ENCODE data around the gene PRELP.

The PRELP gene

DNA sequence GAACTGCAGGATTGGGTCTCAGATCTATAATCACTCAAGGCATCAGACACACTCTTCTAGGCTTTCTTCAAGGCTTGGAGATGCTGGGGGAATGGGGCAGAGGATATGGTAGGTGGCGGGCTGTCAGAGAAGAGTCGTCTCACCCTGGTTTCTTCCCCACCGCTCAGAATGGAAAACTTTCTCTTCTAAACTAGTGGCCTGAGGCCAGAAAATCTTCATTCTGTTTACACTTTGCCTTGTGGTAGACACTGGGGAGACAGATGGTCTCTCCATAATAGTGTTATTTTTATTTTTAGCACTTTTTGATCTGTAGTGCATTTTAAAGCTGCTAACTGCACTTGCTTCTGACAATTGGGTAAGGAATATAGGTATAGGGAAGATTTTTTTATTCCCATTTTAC lies 2.6 kb downstream of the PRELP start:
- no peak for DNase-seq (ENCODE audit: low read depth)

- no peak for DNase-seq (ENCODE audit: low read depth)
These were observed 3.4 kb downstream of the PRELP start for GRCh38 chr1:203478986-203479385.

- no peak for DNase-seq (ENCODE audit: low read depth)
These were observed 4.0 kb downstream of the PRELP start for GRCh38 chr1:203479646-203480045.

- no peak for DNase-seq (ENCODE audit: low read depth)
These were observed 4.5 kb downstream of the PRELP start for GRCh38 chr1:203480084-203480483.

DNA sequence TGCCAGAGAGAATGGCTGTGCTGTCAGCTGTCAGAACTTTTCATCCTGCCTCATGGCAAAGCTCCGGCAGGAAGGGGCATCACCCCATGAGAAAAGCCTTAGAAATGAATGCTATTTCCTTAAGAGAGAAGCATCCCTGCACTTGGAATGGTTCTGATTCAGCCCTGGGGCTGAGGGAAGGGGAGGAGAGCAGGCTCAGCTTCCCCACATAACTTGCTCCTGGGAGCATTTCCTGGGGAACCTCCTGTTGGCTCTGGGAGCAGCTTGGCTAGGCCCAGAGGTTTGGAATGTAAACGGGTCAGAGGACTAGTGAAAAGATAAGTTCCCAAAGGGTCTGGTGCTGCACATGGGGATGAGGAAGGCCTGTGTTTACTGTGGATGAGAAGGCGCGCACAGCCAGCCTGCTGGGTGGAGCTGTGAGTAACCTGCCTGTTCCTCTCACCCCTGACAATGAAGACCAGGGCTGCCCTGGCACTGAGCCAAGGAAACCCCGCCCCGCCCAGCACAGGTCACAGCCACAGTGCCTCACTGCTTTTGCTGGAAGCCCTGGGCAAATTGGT lies 5.0 kb downstream of the PRELP start:
- peak; percentile 31 for DNase-seq (ENCODE audit: low read depth)

- no peak for DNase-seq (ENCODE audit: low read depth)
These were observed 5.6 kb downstream of the PRELP start for GRCh38 chr1:203481196-203481595.

GRCh38 chr1:203486618-203487370 lies 11.2 kb downstream of the PRELP start:
- no peak for DNase-seq (ENCODE audit: low read depth)

DNA sequence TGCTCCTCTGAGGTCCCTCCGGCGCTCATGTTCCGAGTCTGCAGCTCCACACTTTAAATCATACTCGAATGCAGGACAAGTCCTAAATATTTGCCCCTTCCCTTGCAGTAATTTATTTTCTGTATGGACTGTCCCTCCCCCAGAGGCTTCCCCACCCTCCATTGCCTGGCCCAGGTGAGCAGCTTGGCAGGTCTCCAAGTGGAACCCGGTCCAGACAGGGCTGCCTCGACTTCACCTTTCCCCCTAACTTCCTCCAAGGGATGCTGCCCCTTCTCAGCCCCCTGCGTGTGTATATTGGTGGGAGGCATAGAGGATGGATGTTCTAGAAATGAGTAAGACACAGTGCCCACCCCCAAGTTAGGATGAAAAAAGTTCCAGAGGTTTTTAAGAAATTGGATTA lies 12.9 kb downstream of the PRELP start:
- no peak for DNase-seq (ENCODE audit: low read depth)

- no peak for DNase-seq (ENCODE audit: low read depth)
These were observed 15.0 kb downstream of the PRELP start for GRCh38 chr1:203490607-203491006.

GRCh38 chr1:203491664-203492063 lies 16.1 kb downstream of the PRELP start:
- no peak for DNase-seq (ENCODE audit: low read depth)

GRCh38 chr1:203492082-203492747 lies 16.6 kb downstream of the PRELP start:
- no peak for DNase-seq (ENCODE audit: low read depth)

GRCh38 chr1:203492748-203493130 lies 17.1 kb downstream of the PRELP start:
- DNase-seq (ENCODE audit: low read depth) = no peak

DNA sequence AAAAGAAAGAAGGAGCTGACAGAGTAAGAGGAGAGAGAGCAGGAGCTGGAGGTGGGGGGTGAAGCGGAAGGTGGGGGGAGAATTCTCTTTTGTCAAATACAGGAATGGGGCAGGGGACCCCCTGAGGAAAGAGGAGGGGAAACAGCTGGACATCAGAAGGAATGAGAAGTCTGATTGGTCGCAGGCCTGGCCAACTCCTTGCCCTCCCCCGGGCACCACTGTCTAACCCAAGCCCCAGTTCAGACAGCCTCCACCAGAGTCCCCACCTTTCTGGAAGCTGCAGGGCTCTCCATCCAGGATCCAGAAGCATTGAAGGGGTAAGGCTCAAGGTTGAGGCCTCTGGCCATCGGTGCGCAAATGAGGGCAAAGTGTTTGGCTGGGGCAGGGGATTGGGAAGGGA lies 18.3 kb downstream of the PRELP start, which contains the start of gene OPTC:
Gene OPTC (plus strand): TSS at position 253 of the 400 bp plus-strand sequence. CDS start 1,853 bp downstream, outside the sequence.
- DNase-seq (ENCODE audit: low read depth) = no peak

- no peak for DNase-seq (ENCODE audit: low read depth)
These were observed 20.2 kb downstream of the PRELP start for GRCh38 chr1:203495845-203496244.

GRCh38 chr1:203497269-203497777 lies 21.7 kb downstream of the PRELP start:
- no peak for DNase-seq (ENCODE audit: low read depth)

GRCh38 chr1:203499643-203500278 lies 24.2 kb downstream of the PRELP start:
- DNase-seq (ENCODE audit: low read depth) = no peak

- no peak for DNase-seq (ENCODE audit: low read depth)
These were observed 24.7 kb downstream of the PRELP start for GRCh38 chr1:203500279-203500678.

GRCh38 chr1:203503836-203504235 lies 28.2 kb downstream of the PRELP start:
- DNase-seq (ENCODE audit: low read depth) = no peak

GRCh38 chr1:203504400-203505250 lies 29.0 kb downstream of the PRELP start:
- peak; percentile 54 for DNase-seq (ENCODE audit: low read depth)

GRCh38 chr1:203505526-203506204 lies 30.1 kb downstream of the PRELP start:
- no peak for DNase-seq (ENCODE audit: low read depth)
